Activated T-helper 9 cell treated with anti-CD3 and anti-CD28 coated beads, Interleukin-2, amount 50 U/mL, for 16 hours (primary cell): ENCODE measurements around the gene TAF3.

ENCODE experiments used
- DNase-seq: peaks from one replicate; pipeline ENCODE4 v3.0.0-alpha.2; 2020; ENCODE audit warnings: low read depth

TAF3 gene

DNA sequence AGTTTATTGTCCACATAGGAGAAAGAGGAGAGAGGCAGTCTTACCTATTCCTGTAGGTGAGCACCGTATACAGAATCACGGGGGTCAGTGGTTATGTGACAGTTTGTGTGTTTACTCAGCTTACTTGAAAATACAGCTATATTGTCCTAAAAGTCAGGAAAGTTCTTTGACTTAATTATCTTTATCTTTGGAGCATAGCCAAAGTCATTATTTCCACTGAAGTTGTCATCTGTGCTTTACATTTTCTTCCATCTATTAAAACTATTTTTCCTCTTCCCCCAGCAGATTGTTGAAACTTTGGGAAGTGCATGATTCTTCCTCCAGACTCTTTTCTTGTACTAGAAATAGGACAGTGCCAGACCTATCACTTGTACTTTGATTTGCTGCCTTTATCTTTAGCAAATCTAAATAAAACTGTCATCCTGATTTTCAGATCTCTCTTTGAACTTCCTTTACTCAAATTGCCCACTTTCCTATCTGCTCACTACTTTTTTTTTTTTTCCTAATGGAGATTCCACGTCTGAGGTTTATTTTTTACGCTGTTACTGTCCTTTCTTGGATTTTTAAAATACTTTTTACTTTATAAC lies 58.3 kb downstream of the TAF3 start:
- DNase-seq: no peak

GRCh38 chr10:7881119-7881518 lies 62.8 kb downstream of the TAF3 start:
- no peak for DNase-seq

DNA sequence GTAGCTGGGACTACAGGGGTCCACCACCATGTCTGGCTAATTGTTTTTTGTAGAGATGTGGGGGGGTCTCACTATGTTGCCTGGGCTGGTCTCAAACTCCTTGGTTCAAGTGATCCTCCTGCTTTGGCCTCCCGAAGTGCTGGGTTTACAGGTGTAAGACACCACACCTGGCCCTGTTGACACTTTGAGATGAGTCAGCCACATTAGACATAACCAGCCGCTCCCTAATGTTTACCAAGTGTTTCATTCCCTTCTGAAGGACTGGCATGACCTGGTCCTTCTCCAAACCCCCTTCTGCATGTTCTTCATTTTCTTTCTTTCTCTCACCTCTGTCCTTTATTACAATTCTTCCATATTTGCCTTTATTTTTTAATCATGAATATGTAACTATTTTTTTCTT lies 67.8 kb downstream of the TAF3 start:
- DNase-seq: no peak

- DNase-seq: no peak
These were observed 69.0 kb downstream of the TAF3 start for GRCh38 chr10:7887174-7887816.

DNA sequence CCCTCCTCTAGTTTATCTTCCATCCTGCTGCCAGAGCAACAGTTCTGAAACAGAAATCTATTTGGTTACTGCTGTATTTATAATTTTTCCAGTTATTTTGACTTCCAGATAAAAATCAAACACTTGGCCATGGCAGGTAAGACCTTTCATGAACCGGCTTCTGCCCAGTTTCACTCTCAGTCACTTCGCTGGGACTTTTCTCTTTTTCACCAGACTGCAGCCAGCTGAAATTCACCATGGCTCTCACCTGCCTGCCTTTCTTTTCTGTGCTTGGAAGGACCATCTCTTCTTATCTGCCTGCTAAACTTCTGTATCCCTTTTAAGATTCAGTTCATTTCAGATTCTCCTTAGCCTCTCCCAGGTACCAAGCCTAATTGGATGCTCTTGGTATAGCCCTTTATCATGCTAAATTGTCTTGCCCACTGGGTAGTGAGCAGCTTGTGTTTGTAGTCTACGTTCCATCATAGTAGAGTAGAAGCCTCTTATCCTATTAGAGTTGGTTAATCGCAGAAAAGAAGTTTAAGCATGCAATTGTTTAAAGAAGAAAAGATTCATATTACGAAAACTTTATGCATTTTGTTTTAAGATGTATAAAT lies 71.7 kb downstream of the TAF3 start:
- DNase-seq: no peak

GRCh38 chr10:7890781-7891180 lies 72.5 kb downstream of the TAF3 start:
- no peak for DNase-seq

GRCh38 chr10:7891634-7892033 lies 73.3 kb downstream of the TAF3 start:
- DNase-seq: no peak

GRCh38 chr10:7892146-7892545 lies 73.8 kb downstream of the TAF3 start:
- DNase-seq: no peak

GRCh38 chr10:7895699-7896090 lies 77.4 kb downstream of the TAF3 start:
- DNase-seq: no peak

DNA sequence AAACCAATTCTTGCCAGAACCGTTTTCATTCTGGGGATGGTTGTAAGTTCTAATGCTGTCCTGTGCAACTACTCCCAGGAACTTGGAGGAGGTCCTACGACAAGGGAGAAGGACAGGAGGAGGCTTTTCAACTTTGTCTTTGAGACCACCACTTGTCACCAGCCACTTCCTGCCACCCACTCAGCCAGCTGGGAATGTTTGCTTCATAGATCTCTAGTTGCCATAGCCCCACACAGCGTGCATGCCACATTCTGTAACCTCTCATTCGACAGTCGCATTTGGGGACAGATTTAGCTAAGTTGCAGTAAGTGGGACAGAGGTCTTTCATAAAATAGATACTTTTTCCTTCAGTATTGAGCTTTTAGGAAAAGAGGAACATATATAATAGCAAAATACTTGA lies 78.0 kb downstream of the TAF3 start:
- no peak for DNase-seq

DNA sequence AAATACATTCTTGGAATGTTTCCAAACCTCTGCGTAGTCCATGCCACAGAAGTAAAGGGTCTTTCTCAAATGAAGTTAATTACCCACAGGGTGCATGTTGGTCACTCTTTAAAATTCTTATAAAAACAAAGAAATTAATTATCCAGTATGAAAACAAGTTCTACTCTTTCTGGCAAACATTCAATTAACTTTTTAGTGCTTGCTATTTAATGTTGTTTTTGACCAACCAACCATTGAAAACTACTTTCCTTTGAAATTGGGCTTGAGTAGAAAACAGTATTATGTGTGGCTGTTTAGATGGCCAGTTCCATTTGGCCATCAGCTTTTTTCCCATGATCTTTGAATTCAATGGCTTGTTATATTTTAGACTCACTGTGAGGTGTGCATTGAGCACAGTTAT lies 83.0 kb downstream of the TAF3 start:
- no peak for DNase-seq

DNA sequence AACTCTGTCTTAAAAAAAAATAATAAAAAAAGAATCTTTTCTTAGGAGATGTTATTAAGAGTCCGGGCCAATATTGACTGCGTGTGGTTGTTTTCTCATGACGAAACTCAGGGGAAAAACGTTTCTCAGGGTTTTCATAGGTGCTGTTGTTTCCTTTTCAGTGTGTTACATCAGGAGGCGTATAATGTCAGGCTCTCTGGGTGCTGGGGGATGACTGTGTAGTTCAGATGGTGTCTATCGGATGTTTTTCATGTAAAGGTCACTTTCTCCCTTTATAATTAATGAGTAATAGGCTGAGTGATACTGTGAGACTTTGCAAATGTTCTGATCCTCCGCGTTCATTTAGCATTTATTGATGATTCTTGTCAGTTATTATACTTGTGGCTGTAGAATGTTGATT lies 84.1 kb downstream of the TAF3 start:
- DNase-seq: no peak

- no peak for DNase-seq
These were observed 85.5 kb downstream of the TAF3 start for GRCh38 chr10:7903851-7904250.

GRCh38 chr10:7906128-7906527 lies 87.8 kb downstream of the TAF3 start:
- no peak for DNase-seq

DNA sequence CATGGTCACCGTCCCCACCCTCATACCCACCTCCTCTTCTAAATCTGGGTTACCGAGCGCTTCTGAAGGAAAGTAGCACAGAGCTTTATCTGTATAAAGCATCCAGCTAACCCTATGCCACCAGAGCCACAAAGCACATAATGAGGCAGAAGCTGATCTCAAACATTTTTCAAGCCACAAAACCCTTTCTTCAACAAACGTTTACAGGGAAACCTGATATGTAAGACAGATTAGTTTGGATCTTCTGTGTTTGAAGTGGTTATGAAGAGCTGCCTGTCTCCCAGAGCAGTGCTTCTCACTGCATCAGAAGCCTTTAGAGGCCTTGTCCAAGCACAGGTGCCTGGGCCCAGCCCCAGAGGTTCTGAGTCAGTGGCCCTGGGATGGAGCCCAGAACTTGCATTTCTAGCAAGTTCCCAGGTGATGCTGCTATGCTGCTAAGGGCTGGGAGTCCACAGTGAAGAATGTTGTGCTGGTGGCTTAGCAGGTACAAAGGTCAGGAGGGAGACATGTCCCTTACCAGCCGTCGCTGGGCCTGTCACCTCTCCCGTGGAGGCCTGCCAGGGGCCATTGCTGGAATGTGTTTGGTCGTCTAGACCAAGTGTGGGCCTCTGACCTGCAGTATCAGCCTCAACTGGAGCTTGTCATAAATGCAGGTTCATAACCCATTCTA lies 90.4 kb downstream of the TAF3 start:
- no peak for DNase-seq

DNA sequence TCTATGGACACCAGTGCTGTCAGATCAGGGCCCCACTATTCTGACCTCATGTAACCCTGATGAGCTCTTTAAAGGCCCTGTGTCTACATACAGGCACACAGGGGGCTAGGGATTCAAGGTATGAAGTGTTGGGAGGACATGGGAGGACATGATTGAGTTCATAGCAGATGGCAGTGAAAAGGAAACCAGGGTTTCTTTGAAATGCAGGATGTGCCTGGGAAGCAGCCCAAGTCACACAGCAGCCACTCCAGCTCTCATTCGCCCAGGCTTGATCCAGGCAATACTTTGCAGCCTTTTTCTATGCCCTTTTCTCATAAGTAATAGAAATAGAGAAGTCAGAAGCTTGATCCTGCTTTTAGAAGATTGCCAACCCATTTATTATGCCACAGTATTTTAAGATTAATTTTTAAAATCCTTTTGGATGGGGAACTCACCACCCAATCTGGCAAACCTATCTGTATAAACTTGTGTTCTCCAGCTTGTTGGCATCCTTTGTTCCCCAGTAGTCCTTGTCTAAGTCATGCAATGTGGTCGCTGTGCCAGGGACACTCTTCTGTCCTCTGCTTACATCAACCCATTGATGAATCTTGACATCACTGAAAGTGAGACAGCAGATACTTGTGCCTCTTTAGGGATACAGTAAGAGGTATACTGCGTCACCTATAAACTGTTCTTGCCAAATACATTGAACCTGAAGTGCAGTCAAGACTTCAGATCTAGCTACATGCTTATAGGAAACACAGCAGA lies 95.0 kb downstream of the TAF3 start:
- DNase-seq: no peak

- DNase-seq: no peak
These were observed 97.7 kb downstream of the TAF3 start for GRCh38 chr10:7915923-7916536.

GRCh38 chr10:7917736-7918135 lies 99.4 kb downstream of the TAF3 start:
- no peak for DNase-seq

DNA sequence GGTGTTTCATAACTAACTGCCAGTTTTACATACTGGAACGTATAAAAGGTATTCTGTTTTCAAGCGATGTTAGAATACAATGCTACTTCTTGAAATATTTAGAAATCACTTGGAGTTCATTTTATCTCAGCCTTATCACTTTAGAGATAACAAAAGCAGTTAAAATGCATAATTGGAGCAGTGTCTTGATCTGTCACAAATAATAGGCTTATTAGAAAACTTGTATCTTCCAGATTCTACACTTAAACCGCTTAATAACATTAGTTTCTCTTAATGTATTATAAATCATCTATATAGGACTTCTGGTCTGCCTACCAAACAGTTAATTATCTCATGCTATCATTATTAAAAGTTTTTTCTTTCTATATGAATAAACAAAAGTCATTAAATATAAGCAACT lies 104.4 kb downstream of the TAF3 start:
- no peak for DNase-seq

- DNase-seq: no peak
These were observed 110.2 kb downstream of the TAF3 start for GRCh38 chr10:7928536-7928935.

DNA sequence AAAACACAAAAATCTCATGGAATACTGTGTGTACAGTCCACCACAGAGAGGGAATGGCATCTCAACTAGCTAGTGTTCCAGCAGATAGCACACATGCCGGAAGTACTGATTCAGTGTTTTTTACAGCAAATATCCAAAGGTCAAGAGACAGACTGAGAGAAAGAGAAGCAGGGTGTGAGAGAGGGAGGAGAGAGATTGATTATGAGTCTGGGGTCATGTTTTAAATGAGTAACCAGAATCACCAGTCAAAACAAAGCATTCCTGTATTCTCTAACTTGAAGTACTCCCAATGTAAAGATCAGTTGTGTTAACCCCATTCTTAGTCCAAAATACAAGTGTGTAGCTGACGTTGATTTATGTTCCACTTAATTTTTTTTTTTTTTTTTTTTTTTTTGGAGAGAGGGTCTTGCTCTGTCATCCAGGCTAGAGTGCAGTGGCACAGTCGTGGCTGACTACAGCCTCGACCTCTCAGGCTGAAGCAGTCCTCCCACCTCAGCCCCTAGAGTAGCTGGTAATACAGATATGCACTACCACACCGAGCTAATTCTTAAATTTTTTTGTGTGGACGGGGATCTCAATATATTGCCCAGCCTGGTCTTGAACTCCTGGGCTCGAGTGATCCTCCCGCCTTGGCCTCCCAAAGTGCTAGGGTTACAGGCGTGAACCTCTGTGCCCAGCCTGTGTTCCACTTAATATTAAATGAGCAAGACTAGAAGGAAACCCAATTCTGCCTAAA lies 114.2 kb downstream of the TAF3 start:
- DNase-seq: no peak

DNA sequence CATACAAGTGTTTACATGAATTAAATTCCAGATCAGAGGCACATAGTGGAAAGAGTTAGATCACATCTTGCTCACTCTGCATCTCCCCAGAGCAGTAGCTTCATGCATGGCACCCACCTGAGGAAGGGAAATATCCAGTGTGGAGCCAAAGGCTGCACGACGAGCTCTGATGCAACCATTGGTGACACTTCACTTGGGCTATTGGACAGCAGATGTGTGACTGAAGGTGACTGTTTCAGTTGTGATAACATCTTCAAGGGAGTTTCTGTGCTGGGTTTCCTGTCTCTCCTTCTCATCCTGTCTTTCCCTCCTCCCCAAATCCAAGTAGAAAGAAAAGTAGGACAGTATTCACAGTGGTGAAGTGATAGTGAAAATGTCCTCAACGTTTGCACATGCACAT lies 115.0 kb downstream of the TAF3 start:
- no peak for DNase-seq
